Stomach (tissue), 9 donors: ENCODE measurements around the gene ACOT7. TPM values are rescaled to one million over a fixed set of nuclear protein-coding genes. Genes with fewer than 3 reads are reported as not detected.
"Not testable (repeated sequence)": the region's sequence is repeated elsewhere in the genome, so short reads cannot be mapped to it uniquely, and the experiment has no call there.

Experiments used
- DNase-seq, 2 donors: peaks; one replicate each; pipeline versions ENCODE4 v3.0.0 to v3.0.0-alpha.2; 2013 to 2019
- H3K27ac ChIP-seq, 5 donors: fragments of 200-600 bp in 4 of 5; sonication (generic) in 4 of 5; one replicate each; pipeline ENCODE4 v1.5.1; 2013 to 2019; ENCODE audit warnings: mild to moderate bottlenecking in 1 of 5, moderate library complexity in 1 of 5
- H3K27me3 ChIP-seq, 3 donors: fragments of 200-600 bp; sonication (generic); one replicate each; pipeline ENCODE4 v1.5.1; 2017 to 2019; ENCODE audit warnings: mixed run types in 1 of 3
- H3K36me3 ChIP-seq, 4 donors: fragments of 200-600 bp; sonication (generic); 1 replicate in 3 of 4; 2 replicates in 1 of 4; pipeline ENCODE4 v1.5.1; 2016 to 2019
- H3K4me1 ChIP-seq, 4 donors: fragments of 200-600 bp; sonication (generic); one replicate each; pipeline ENCODE4 v1.5.1; 2016 to 2019
- H3K4me3 ChIP-seq, 4 donors: fragments of 200-600 bp; sonication (generic) in 3 of 4; one replicate each; pipeline ENCODE4 v1.5.1; 2016 to 2019; ENCODE audit warnings: mild to moderate bottlenecking in 1 of 4
- H3K9me3 ChIP-seq, 4 donors: fragments of 200-600 bp; sonication (generic); one replicate each; pipeline ENCODE4 v1.5.1; 2016 to 2019
- CTCF ChIP-seq, 7 experiments: fragments of 450-650 bp in 4 of 7; fragments of 200-600 bp in 3 of 7; sonication (generic) in 3 of 7; IDR thresholded peaks; one replicate each; pipeline ENCODE4 v1.5.1; 2016 to 2019; ENCODE audit warnings: antibody characterized with exemption in 7 of 7, control low read depth in 2 of 7, mild to moderate bottlenecking in 1 of 7
- EP300 ChIP-seq: sonication (generic); formaldehyde crosslinking; IDR thresholded peaks from one replicate; pipeline ENCODE4 v1.6.1; 2017; ENCODE audit warnings: antibody characterized with exemption
- POLR2A ChIP-seq, 4 donors: fragments of 450-650 bp; IDR thresholded peaks; one replicate each; pipeline ENCODE4 v1.6.1; 2016; ENCODE audit warnings: antibody characterized with exemption in 4 of 4, control low read depth in 2 of 4, mild to moderate bottlenecking in 1 of 4, moderate library complexity in 1 of 4
- POLR2AphosphoS5 ChIP-seq, 3 donors: sonication (generic); formaldehyde crosslinking; IDR thresholded peaks; one replicate each; pipeline ENCODE4 v1.6.1; 2016; ENCODE audit warnings: antibody characterized with exemption in 3 of 3
- WGBS, 5 donors: extraction: QIAGEN DNeasy Blood & Tissue Kit in 3 of 5; methylation state at CpG; one replicate each; pipeline versions ENCODE4 v1.1.5 to v1.1.7; 2013 to 2018; 5-methylcytosine and 5-hydroxymethylcytosine counted together
- intact Hi-C: fragments of 100-400 bp; cut with DNase I; formaldehyde crosslinking; loops from one replicate; pipeline ENCODE4 v1.15.1; 2023; ENCODE audit warnings: low total_unique reads
- polyA plus RNA-seq, 3 donors: library from polyadenylated mRNA; stranded (reverse); fragments of 200-250 nt; gene quantifications; one replicate each; pipeline ENCODE4 v1.2.3, GENCODE V29; 2013
- total RNA-seq, 5 donors: library from RNA; depleted of rRNA; stranded (reverse); fragments of >200 nt; gene quantifications; one replicate each; pipeline versions ENCODE4 v1.1.0 to v1.2.3, GENCODE V29; 2014 to 2016
- donor health status: healthy with polysubstance abuse.
- donor health status: Bipolar disorder and iron deficiency.
- donor health status: healthy.

The ACOT7 gene
- total and polyA plus RNA-seq, 8 donors: 9.4 to 69.8 (median 19.4) TPM; not detected in 1

GRCh38 chr1:6438047-6438525, 44.5 kb upstream of the ACOT7 start:
- peaks cover 0 to 13% (median 12%) of the 10 kb centered on the region in 4 donors for H3K4me1 ChIP-seq
- no peaks in the 10 kb centered on the region for H3K36me3 ChIP-seq
- TF ChIP-seq CTCF (IDR thresholded peaks at IDR 0.05) (peak in 5 of 7 experiments; percentile 72 to 99 (median 97)), POLR2AphosphoS5 (IDR thresholded peaks at IDR 0.05) (no peak)
- WGBS, 5 donors: 3 to 12% (median 8%) methylated on average over 5 of the region's 5 CpGs
- H3K9me3 ChIP-seq: no peaks in the 10 kb centered on the region
- DNase-seq: peak; percentile 69 to 82
- no peak overlapping the region for H3K4me3 ChIP-seq
- peaks cover 0 to 68% (median 24%) of the 10 kb centered on the region in 3 donors for H3K27me3 ChIP-seq
- intact Hi-C loops: no loop called here
- H3K27ac ChIP-seq: no peak overlapping the region

GRCh38 chr1:6437012-6437700, 43.6 kb upstream of the ACOT7 start:
- H3K9me3 ChIP-seq, intact Hi-C loops, H3K4me3 ChIP-seq, H3K27ac ChIP-seq, H3K36me3 ChIP-seq: not testable (repeated sequence)
- H3K27me3 ChIP-seq: peaks cover 0 to 70% (median 24%) of the 10 kb centered on the region in 3 donors
- peak in 1 of 2 donors; percentile 49 for DNase-seq
- peak in 1 of 7 experiments; percentile 19 for TF ChIP-seq CTCF (IDR thresholded peaks at IDR 0.05)
- 42 to 60% (median 53%) methylated on average over 18 to 22 of the region's 22 CpGs for WGBS, 5 donors
- H3K4me1 ChIP-seq: peaks cover 0 to 13% (median 12%) of the 10 kb centered on the region in 4 donors

- intact Hi-C loops, DNase-seq, H3K4me3 ChIP-seq, H3K9me3 ChIP-seq, H3K27ac ChIP-seq, H3K36me3 ChIP-seq: not testable (repeated sequence)
- Histone ChIP-seq H3K27me3 (peaks cover 0 to 66% (median 24%) of the 10 kb centered on the region in 3 donors), H3K4me1 (peaks cover 0 to 13% (median 12%) of the 10 kb centered on the region in 4 donors)
- 69 to 84% (median 73%) methylated on average over 3 of the region's 3 CpGs for WGBS, 5 donors
These were observed 42.7 kb upstream of the ACOT7 start for GRCh38 chr1:6436277-6436676.

- no peak overlapping the region for H3K27ac ChIP-seq
- H3K27me3 ChIP-seq: peaks cover 0 to 66% (median 20%) of the 10 kb centered on the region in 3 donors
- peaks cover 0 to 9% (median 8%) of the 10 kb centered on the region in 4 donors for H3K4me1 ChIP-seq
- H3K4me3 ChIP-seq: no peak overlapping the region
- DNase-seq: no peak
- 47 to 81% (median 74%) methylated on average over 2 to 3 of the region's 3 CpGs for WGBS, 5 donors
- intact Hi-C loops: no loop called here
- H3K36me3 ChIP-seq: no peaks in the 10 kb centered on the region
- no peaks in the 10 kb centered on the region for H3K9me3 ChIP-seq
- TF ChIP-seq CTCF (IDR thresholded peaks at IDR 0.05): no peak
- no peak for TF ChIP-seq POLR2A (IDR thresholded peaks at IDR 0.05)
- TF ChIP-seq EP300: no peak
- no peak for TF ChIP-seq POLR2AphosphoS5 (IDR thresholded peaks at IDR 0.05)
These were observed 42.0 kb upstream of the ACOT7 start for GRCh38 chr1:6435547-6435946.

- Histone ChIP-seq H3K4me1 (peaks cover 0 to 5% (median 4%) of the 10 kb centered on the region in 4 donors), H3K36me3 (no peaks in the 10 kb centered on the region), H3K27ac (no peak overlapping the region), H3K4me3 (no peak overlapping the region), H3K9me3 (no peaks in the 10 kb centered on the region), H3K27me3 (peaks cover 0 to 66% (median 17%) of the 10 kb centered on the region in 3 donors)
- DNase-seq: no peak
- TF ChIP-seq CTCF (IDR thresholded peaks at IDR 0.05): no peak
- no peak for TF ChIP-seq EP300
- no peak for TF ChIP-seq POLR2AphosphoS5 (IDR thresholded peaks at IDR 0.05)
- TF ChIP-seq POLR2A (IDR thresholded peaks at IDR 0.05): no peak
- intact Hi-C loops: no loop called here
- 88 to 95% (median 90%) methylated on average over 12 to 15 of the region's 15 CpGs for WGBS, 5 donors
These were observed 41.6 kb upstream of the ACOT7 start for GRCh38 chr1:6435129-6435528.
